GM10248 (cell line): ENCODE data around the gene TMEM9.

ENCODE experiments used
- CTCF ChIA-PET: fragments of 300-600 bp; sonication (Branson Sonifier 250); formaldehyde crosslinking; extraction: SDS; loops from one replicate; lab custom pipeline; 2021; ENCODE audit warnings: antibody characterized with exemption; lab: Yijun Ruan, JAX
- POLR2A ChIA-PET: fragments of 350-650 bp; sonication (Branson Sonifier 250); formaldehyde crosslinking; extraction: SDS; loops from one replicate; lab custom pipeline; 2020; ENCODE audit warnings: antibody characterized with exemption; lab: Yijun Ruan, JAX
- DNase-seq: peaks from one replicate; pipeline ENCODE4 v3.0.0; 2012; ENCODE audit errors: extremely low spot score
- CTCF ChIP-seq: IDR thresholded peaks from 2 replicates; pipeline ENCODE4 v1.5.1; 2012; ENCODE audit warnings: mild to moderate bottlenecking, low read depth; ENCODE audit errors: extremely low read depth, missing control alignments, control extremely low read depth

Gene TMEM9

GRCh38 chr1:201128476-201128875 is 25.8 kb downstream of the TMEM9 start:
- POLR2A ChIA-PET, result no interaction called here
- no peak for DNase-seq
- CTCF ChIA-PET, result interaction anchor here (1.4 to 3.1 kb wide), 2 partner anchors 8 to 9 kb away, joined by 3 to 15 read pairs; no protein-coding TSS in a partner anchor
- no peak for TF ChIP-seq CTCF

GRCh38 chr1:201127755-201128455 is 26.4 kb downstream of the TMEM9 start:
- ChIA-PET POLR2A (no interaction called here), CTCF (interaction anchor here (1.0 to 3.1 kb wide), 3 partner anchors 9 to 155 kb away, joined by 3 to 15 read pairs (median 3); no protein-coding TSS in a partner anchor)
- no peak for DNase-seq
- TF ChIP-seq CTCF, result no peak

- no peak for TF ChIP-seq CTCF
- ChIA-PET CTCF (interaction anchor here (1.0 to 3.1 kb wide), 3 partner anchors 8 to 155 kb away, joined by 3 to 15 read pairs (median 3); no protein-coding TSS in a partner anchor), POLR2A (no interaction called here)
- DNase-seq, result no peak
These were observed 27.2 kb downstream of the TMEM9 start, which contains the start of gene ASCL5 for GRCh38 chr1:201126832-201127754. Gene ASCL5, minus strand, starts transcription at chr1:201127184. Its CDS starts 11,812 bp downstream, at chr1:201115372.

GRCh38 chr1:201126463-201126831 is 27.8 kb downstream of the TMEM9 start:
- DNase-seq, result no peak
- POLR2A ChIA-PET, result no interaction called here
- CTCF ChIA-PET, result interaction anchor here (1.7 kb wide), 1 partner anchor 12 kb away, joined by 6 read pairs; no protein-coding TSS in a partner anchor
- TF ChIP-seq CTCF, result no peak

GRCh38 chr1:201125800-201126199 is 28.5 kb downstream of the TMEM9 start:
- CTCF ChIA-PET, result interaction anchor here (1.7 kb wide), 1 partner anchor 11 kb away, joined by 6 read pairs; no protein-coding TSS in a partner anchor
- DNase-seq, result no peak
- POLR2A ChIA-PET, result no interaction called here
- no peak for TF ChIP-seq CTCF

- DNase-seq, result no peak
- ChIA-PET POLR2A (interaction anchor here (0.5 kb wide), 1 partner anchor 558 kb away, joined by 3 read pairs; no protein-coding TSS in a partner anchor), CTCF (interaction anchor here (1.0 to 1.7 kb wide), 2 partner anchors 11 to 23 kb away, joined by 4 to 6 read pairs; no protein-coding TSS in a partner anchor)
- TF ChIP-seq CTCF, result no peak
These were observed 29.3 kb downstream of the TMEM9 start for GRCh38 chr1:201125019-201125418.
